SU-DHL-6 (cell line): ENCODE measurements around the gene SCN8A.

ENCODE experiments used
- H2AFZ ChIP-seq: fragments of 200-600 bp; sonication (generic); 2 replicates; pipeline ENCODE4 v1.6.1; 2014; ENCODE audit warnings: low read depth, mild to moderate bottlenecking, moderate library complexity, mixed read lengths, antibody characterized with exemption, low read length; ENCODE audit not compliant: severe bottlenecking
- H3F3A ChIP-seq: fragments of 200-600 bp; shearing (Covaris generic); 2 replicates; pipeline ENCODE4 v1.6.0; 2016; ENCODE audit warnings: antibody characterized with exemption, mild to moderate bottlenecking; ENCODE audit not compliant: insufficient read depth
- H3K27ac ChIP-seq: fragments of 200-600 bp; sonication (generic); 2 replicates; pipeline ENCODE4 v1.5.1; 2016; ENCODE audit warnings: low read depth, mild to moderate bottlenecking, low read length, moderate library complexity, mixed read lengths
- H3K27me3 ChIP-seq: fragments of 200-600 bp; sonication (generic), shearing (Covaris generic); 2 replicates; pipeline ENCODE4 v1.6.0; 2014; ENCODE audit warnings: mild to moderate bottlenecking, low read length
- H3K36me3 ChIP-seq: fragments of 200-600 bp; sonication (generic); 2 replicates; pipeline ENCODE4 v1.6.1; 2014; ENCODE audit warnings: mild to moderate bottlenecking, low read length, mixed read lengths
- H3K4me2 ChIP-seq: fragments of 300-600, 200-600 bp; shearing (Covaris generic), sonication (generic); 2 replicates; pipeline ENCODE4 v1.6.0; 2014; ENCODE audit warnings: low read length, low read depth, mild to moderate bottlenecking; ENCODE audit not compliant: poor library complexity, severe bottlenecking
- H3K4me3 ChIP-seq: fragments of 200-600 bp; sonication (generic); 2 replicates; pipeline ENCODE4 v1.5.1; 2014; ENCODE audit warnings: antibody characterized with exemption, low read length, mild to moderate bottlenecking, mixed read lengths; ENCODE audit not compliant: insufficient read depth, poor library complexity, severe bottlenecking
- H3K79me2 ChIP-seq: fragments of 200-600 bp; sonication (generic); 2 replicates; pipeline ENCODE4 v1.6.1; 2014; ENCODE audit warnings: mild to moderate bottlenecking, low read length, moderate library complexity; ENCODE audit not compliant: insufficient read depth
- H3K9ac ChIP-seq: fragments of 200-600 bp; sonication (generic); 2 replicates; pipeline ENCODE4 v1.7.0; 2014; ENCODE audit warnings: mild to moderate bottlenecking, low read length
- H3K9me2 ChIP-seq: fragments of 200-600 bp; sonication (generic); replicated peaks from 2 replicates; pipeline ENCODE4 v1.6.1; 2014; ENCODE audit warnings: low read length; ENCODE audit not compliant: insufficient read depth
- H3K9me3 ChIP-seq: fragments of 200-600 bp; sonication (generic); 2 replicates; pipeline ENCODE4 v1.6.1; 2014; ENCODE audit warnings: low read length, mixed read lengths; ENCODE audit not compliant: insufficient read depth
- H4K20me1 ChIP-seq: fragments of 200-600 bp; sonication (generic); 2 replicates; pipeline ENCODE4 v1.6.1; 2014; ENCODE audit warnings: low read depth, mild to moderate bottlenecking, antibody characterized with exemption, low read length, moderate library complexity, mixed read lengths
- EZH2phosphoT487 ChIP-seq: fragments of 200-600 bp; sonication (generic), shearing (Covaris generic); conservative IDR thresholded peaks from 2 replicates; pipeline ENCODE4 v1.6.1; 2018; ENCODE audit warnings: mild to moderate bottlenecking, antibody characterized with exemption, low read length, moderate library complexity, mixed read lengths
- TF ChIP-seq, protein P1 (sequence below): fragments of 200-600 bp; sonication (generic); IDR thresholded peaks from one replicate; pipeline ENCODE4 v1.5.1; 2017; ENCODE audit warnings: antibody characterized with exemption, mild to moderate bottlenecking, low read length, moderate library complexity; ENCODE audit not compliant: insufficient read depth, poor library complexity, severe bottlenecking

The SCN8A gene

DNA sequence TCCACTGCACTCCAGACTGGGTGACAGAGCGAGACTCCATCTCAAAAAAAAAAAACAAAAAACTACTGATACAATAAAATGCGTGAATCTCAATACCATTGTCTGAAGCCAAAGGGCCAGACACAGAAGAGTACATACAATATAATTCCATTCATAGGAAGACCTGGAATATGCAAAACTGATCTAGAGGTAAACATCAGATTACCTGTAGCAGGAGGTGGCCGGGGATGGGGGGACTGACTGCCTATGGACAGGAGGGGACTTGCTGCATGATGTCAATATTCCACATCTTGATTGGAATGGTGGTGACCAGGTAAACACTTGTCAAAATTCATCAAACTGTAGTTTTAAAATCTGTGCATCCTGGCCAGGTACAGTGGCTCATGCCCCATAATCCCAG is 270.0 kb downstream of the SCN8A start:
- H3K9ac ChIP-seq = no peak overlapping the region
- H3K27me3 ChIP-seq = no peaks in the 10 kb centered on the region
- no peaks in the 10 kb centered on the region for H3K79me2 ChIP-seq
- no peak overlapping the region for H3K4me2 ChIP-seq
- no peak overlapping the region for H2AFZ ChIP-seq
- no peak overlapping the region for H3K4me3 ChIP-seq
- H3K36me3 ChIP-seq = no peaks in the 10 kb centered on the region
- H3K27ac ChIP-seq = no peak overlapping the region
- no peaks in the 10 kb centered on the region for H4K20me1 ChIP-seq
- no peaks in the 10 kb centered on the region for H3F3A ChIP-seq
- no peaks in the 10 kb centered on the region for H3K9me2 ChIP-seq
- TF ChIP-seq EZH2phosphoT487 = no peak
- TF ChIP-seq, protein P1, sequence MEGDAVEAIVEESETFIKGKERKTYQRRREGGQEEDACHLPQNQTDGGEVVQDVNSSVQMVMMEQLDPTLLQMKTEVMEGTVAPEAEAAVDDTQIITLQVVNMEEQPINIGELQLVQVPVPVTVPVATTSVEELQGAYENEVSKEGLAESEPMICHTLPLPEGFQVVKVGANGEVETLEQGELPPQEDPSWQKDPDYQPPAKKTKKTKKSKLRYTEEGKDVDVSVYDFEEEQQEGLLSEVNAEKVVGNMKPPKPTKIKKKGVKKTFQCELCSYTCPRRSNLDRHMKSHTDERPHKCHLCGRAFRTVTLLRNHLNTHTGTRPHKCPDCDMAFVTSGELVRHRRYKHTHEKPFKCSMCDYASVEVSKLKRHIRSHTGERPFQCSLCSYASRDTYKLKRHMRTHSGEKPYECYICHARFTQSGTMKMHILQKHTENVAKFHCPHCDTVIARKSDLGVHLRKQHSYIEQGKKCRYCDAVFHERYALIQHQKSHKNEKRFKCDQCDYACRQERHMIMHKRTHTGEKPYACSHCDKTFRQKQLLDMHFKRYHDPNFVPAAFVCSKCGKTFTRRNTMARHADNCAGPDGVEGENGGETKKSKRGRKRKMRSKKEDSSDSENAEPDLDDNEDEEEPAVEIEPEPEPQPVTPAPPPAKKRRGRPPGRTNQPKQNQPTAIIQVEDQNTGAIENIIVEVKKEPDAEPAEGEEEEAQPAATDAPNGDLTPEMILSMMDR = no peak
- no peaks in the 10 kb centered on the region for H3K9me3 ChIP-seq
